Thoracic aorta (tissue), 2 donors: ENCODE measurements around the gene DCC. TPM values are rescaled to one million over a fixed set of nuclear protein-coding genes. Genes with fewer than 3 reads are reported as not detected.

Experiments used
- ATAC-seq: fragments of 150-250 bp; one replicate; pipeline ENCODE4 v1.8.0; 2017; ENCODE audit warnings: low read depth; ENCODE audit not compliant: insufficient number of reproducible peaks, low FRiP score
- DNase-seq: peaks from one replicate; pipeline ENCODE4 v3.0.0-alpha.2; 2020; ENCODE audit warnings: low spot score
- H3K27ac ChIP-seq, 2 donors: fragments of 200-600 bp; sonication (generic); 1 replicate in 1 of 2; 2 replicates in 1 of 2; pipeline ENCODE4 v1.5.1; 2016; ENCODE audit warnings: mild to moderate bottlenecking in 2 of 2, moderate library complexity in 2 of 2
- H3K27me3 ChIP-seq: fragments of 200-600 bp; sonication (generic); replicated peaks from 2 replicates; pipeline ENCODE4 v1.6.0; 2016; ENCODE audit warnings: mild to moderate bottlenecking; ENCODE audit not compliant: insufficient read depth
- H3K36me3 ChIP-seq: fragments of 200-600 bp; sonication (generic); one replicate; pipeline ENCODE4 v1.5.1; 2016
- H3K4me1 ChIP-seq, 2 donors: fragments of 200-600 bp; sonication (generic); 1 replicate in 1 of 2; 2 replicates in 1 of 2; pipeline versions ENCODE4 v1.5.1 to v1.6.0; 2016; ENCODE audit warnings: low read depth in 2 of 2, mild to moderate bottlenecking in 1 of 2; ENCODE audit not compliant: control insufficient read depth in 1 of 2
- H3K4me3 ChIP-seq: fragments of 200-600 bp; sonication (generic); 2 replicates; pipeline ENCODE4 v1.5.1; 2016; ENCODE audit warnings: mild to moderate bottlenecking
- H3K9me3 ChIP-seq: fragments of 200-600 bp; sonication (generic); 2 replicates; pipeline ENCODE4 v1.5.1; 2016
- CTCF ChIP-seq: fragments of 200-600 bp; sonication (generic); IDR thresholded peaks from one replicate; pipeline ENCODE4 v1.5.1; 2019; ENCODE audit warnings: antibody characterized with exemption
- total RNA-seq, 2 donors: library from RNA; depleted of rRNA; stranded (reverse); fragments of >200 nt; gene quantifications; one replicate each; pipeline versions ENCODE4 v1.1.0 to v1.2.3, GENCODE V29; 2016

DCC gene
- total RNA-seq, 2 donors from 2014 or later: not detected

- Histone ChIP-seq H3K4me3 (no peak overlapping the region), H3K4me1 (no peaks in the 10 kb centered on the region), H3K27ac (no peak overlapping the region), H3K27me3 (no peaks in the 10 kb centered on the region), H3K36me3 (no peaks in the 10 kb centered on the region), H3K9me3 (no peaks in the 10 kb centered on the region)
- DNase-seq: no peak
- no peak for TF ChIP-seq CTCF
- ATAC-seq: no peak
These were observed 201.1 kb downstream of the DCC start for GRCh38 chr18:52541056-52541455.

GRCh38 chr18:52544086-52544485 lies 204.1 kb downstream of the DCC start:
- Histone ChIP-seq H3K4me1 (no peaks in the 10 kb centered on the region), H3K27me3 (no peaks in the 10 kb centered on the region), H3K36me3 (no peaks in the 10 kb centered on the region), H3K9me3 (no peaks in the 10 kb centered on the region), H3K4me3 (no peak overlapping the region), H3K27ac (no peak overlapping the region)
- ATAC-seq: no peak
- no peak for TF ChIP-seq CTCF
- DNase-seq: no peak

GRCh38 chr18:52546686-52547346 lies 206.8 kb downstream of the DCC start:
- ATAC-seq (no peak), DNase-seq (no peak)
- no peak for TF ChIP-seq CTCF
- Histone ChIP-seq H3K36me3 (no peaks in the 10 kb centered on the region), H3K4me3 (no peak overlapping the region), H3K27me3 (no peaks in the 10 kb centered on the region), H3K4me1 (no peaks in the 10 kb centered on the region), H3K9me3 (no peaks in the 10 kb centered on the region), H3K27ac (no peak overlapping the region)

GRCh38 chr18:52553441-52553840 lies 213.4 kb downstream of the DCC start:
- no peak for TF ChIP-seq CTCF
- Histone ChIP-seq H3K36me3 (no peaks in the 10 kb centered on the region), H3K27ac (no peak overlapping the region), H3K9me3 (no peaks in the 10 kb centered on the region), H3K27me3 (no peaks in the 10 kb centered on the region), H3K4me3 (no peak overlapping the region), H3K4me1 (no peaks in the 10 kb centered on the region)
- ATAC-seq: no peak
- no peak for DNase-seq

- ATAC-seq (no peak), DNase-seq (no peak)
- H3K27ac ChIP-seq: no peak overlapping the region
- no peak for TF ChIP-seq CTCF
- H3K9me3 ChIP-seq: no peaks in the 10 kb centered on the region
- no peak overlapping the region for H3K4me3 ChIP-seq
- no peaks in the 10 kb centered on the region for H3K27me3 ChIP-seq
- no peaks in the 10 kb centered on the region for H3K36me3 ChIP-seq
- H3K4me1 ChIP-seq: no peaks in the 10 kb centered on the region
These were observed 214.2 kb downstream of the DCC start for GRCh38 chr18:52554180-52554579.
